ENCODE data around the gene HTR1A.

Gene HTR1A

DNA sequence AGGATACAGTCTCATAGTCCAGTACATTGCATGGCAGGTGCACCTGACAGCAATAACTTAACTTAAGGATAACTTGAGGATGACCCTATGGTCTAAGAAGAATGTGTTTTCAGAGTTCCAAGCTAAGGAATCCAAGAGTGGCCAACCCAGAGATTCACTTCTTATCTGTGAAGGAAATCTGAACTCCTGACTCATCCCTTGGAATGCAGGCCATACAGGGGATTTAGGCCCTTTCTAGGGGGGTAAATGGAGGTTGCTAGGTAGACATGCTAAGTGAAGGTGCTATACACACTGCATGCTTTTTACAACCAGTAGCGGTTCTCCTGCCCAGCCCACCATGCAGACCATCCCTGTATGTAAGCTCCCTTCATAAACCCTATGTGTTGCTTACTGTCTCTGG lies 50.4 kb downstream of the HTR1A start:
- no peak for DNase-seq
- in situ Hi-C loops (cut with MboI; ENCODE audit: low pct_unique_long_range_greater_than_20kb, low sequenced_read_pairs): no loop called here

Data from KBM-7 (cell line).